Measurements from ENCODE around the gene TAGAP. TPM values are rescaled to one million over a fixed set of nuclear protein-coding genes. Genes with fewer than 3 reads are reported as not detected.

TAGAP gene
- polyA plus RNA-seq, 1 donor (not counting 4 experiments of a cell fraction or from before 2014, with no cell fraction given) = 0.08 TPM

DNA sequence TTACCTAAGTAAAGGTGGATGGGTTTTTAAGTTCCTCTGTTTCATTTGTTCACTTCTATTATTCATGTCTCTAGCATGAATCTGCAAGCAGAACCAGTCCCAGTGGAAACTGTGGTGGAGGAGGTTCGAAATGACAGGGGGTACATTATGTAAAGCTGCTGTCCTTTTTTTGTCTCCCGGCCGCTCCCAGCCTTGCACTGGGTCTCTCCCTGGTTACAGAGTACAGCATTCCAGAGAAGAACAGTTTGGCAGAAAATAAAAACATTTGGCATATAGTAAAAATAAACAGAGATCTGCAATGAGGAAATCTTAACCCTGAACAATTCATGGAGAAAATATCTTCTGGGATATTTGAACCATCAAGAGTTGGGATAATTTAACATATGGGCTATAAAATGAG lies 34.6 kb upstream of the TAGAP start:
- Histone ChIP-seq H3K4me2 (ENCODE audit: control insufficient read depth, extremely low read depth, insufficient read depth, low read depth, low read length) (no peak overlapping the region), H3K79me2 (ENCODE audit: control insufficient read depth, insufficient read depth, low read length) (no peaks in the 10 kb centered on the region), H3K27ac (ENCODE audit: control insufficient read depth, insufficient read depth, low read length) (no peak overlapping the region), H4K20me1 (ENCODE audit: control insufficient read depth, extremely low read depth, insufficient read depth, low read length) (no peaks in the 10 kb centered on the region), H3K27me3 (ENCODE audit: control insufficient read depth, extremely low read depth, insufficient read depth, low read length) (peaks cover 3% of the 10 kb centered on the region), H3K9me3 (ENCODE audit: control insufficient read depth, low read depth, low read length) (no peaks in the 10 kb centered on the region), H3K36me3 (ENCODE audit: control insufficient read depth in 2 of 2, extremely low read depth in 1 of 2, insufficient read depth in 2 of 2, low read length in 2 of 2) (no peaks in the 10 kb centered on the region), H2AFZ (ENCODE audit: control insufficient read depth, low read length) (no peak overlapping the region), H3K4me3 (ENCODE audit: control insufficient read depth in 2 of 3, extremely low read depth in 1 of 3, insufficient read depth in 2 of 3, low read depth in 1 of 3, low read length in 3 of 3) (no peak overlapping the region), H3K9me1 (ENCODE audit: control insufficient read depth, extremely low read depth, insufficient read depth, low read length) (no peaks in the 10 kb centered on the region), H3K9ac (ENCODE audit: control insufficient read depth, extremely low read depth, insufficient read depth, low read length) (no peak overlapping the region), H3K4me1 (ENCODE audit: control insufficient read depth, extremely low read depth, insufficient read depth, low read length) (no peaks in the 10 kb centered on the region)
- dilution Hi-C loops (cut with MboI; ENCODE audit: extremely low pct_ligation_motif_present, low sequenced_read_pairs) = no loop called here
- FAIRE-seq = no peak
- TF ChIP-seq, protein P1, sequence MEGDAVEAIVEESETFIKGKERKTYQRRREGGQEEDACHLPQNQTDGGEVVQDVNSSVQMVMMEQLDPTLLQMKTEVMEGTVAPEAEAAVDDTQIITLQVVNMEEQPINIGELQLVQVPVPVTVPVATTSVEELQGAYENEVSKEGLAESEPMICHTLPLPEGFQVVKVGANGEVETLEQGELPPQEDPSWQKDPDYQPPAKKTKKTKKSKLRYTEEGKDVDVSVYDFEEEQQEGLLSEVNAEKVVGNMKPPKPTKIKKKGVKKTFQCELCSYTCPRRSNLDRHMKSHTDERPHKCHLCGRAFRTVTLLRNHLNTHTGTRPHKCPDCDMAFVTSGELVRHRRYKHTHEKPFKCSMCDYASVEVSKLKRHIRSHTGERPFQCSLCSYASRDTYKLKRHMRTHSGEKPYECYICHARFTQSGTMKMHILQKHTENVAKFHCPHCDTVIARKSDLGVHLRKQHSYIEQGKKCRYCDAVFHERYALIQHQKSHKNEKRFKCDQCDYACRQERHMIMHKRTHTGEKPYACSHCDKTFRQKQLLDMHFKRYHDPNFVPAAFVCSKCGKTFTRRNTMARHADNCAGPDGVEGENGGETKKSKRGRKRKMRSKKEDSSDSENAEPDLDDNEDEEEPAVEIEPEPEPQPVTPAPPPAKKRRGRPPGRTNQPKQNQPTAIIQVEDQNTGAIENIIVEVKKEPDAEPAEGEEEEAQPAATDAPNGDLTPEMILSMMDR (optimal IDR thresholded peaks at IDR 0.05 in 1 of 3, IDR thresholded peaks at IDR 0.05 in 1 of 3, conservative IDR thresholded peaks at IDR 0.05 in 1 of 3; ENCODE audit: extremely low read depth in 1 of 3, insufficient read depth in 2 of 3, low read length in 3 of 3) = no peak
- TF ChIP-seq EZH2 (IDR thresholded peaks at IDR 0.05; ENCODE audit: low read length) = no peak
- DNase-seq (ENCODE audit: low read depth, low spot score) = no peak

DNA sequence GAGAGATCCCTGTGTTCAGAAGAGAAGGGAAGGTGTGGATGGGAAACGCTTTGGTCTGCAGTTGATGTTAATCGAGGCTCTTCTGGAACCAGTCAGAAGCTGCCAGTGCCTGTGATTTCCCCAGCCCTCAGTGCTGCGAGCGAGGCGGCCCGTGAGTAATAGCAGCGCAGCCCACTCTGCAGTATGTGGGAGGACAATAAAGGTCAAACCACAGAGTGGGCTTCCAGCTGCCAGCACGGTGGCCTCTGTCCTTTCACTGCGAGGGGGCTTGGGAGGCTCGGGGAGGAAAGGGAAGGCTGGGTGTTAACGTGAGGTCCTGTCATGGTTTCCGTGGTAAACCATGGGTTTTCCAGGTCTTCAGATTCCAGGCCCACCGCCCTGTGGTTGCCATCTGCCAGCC lies 32.3 kb upstream of the TAGAP start:
- Histone ChIP-seq H3K9me1 (ENCODE audit: control insufficient read depth, extremely low read depth, insufficient read depth, low read length) (no peaks in the 10 kb centered on the region), H4K20me1 (ENCODE audit: control insufficient read depth, extremely low read depth, insufficient read depth, low read length) (no peaks in the 10 kb centered on the region), H3K79me2 (ENCODE audit: control insufficient read depth, insufficient read depth, low read length) (no peaks in the 10 kb centered on the region), H2AFZ (ENCODE audit: control insufficient read depth, low read length) (no peak overlapping the region), H3K36me3 (ENCODE audit: control insufficient read depth in 2 of 2, extremely low read depth in 1 of 2, insufficient read depth in 2 of 2, low read length in 2 of 2) (no peaks in the 10 kb centered on the region), H3K9me3 (ENCODE audit: control insufficient read depth, low read depth, low read length) (no peaks in the 10 kb centered on the region), H3K4me2 (ENCODE audit: control insufficient read depth, extremely low read depth, insufficient read depth, low read depth, low read length) (no peak overlapping the region), H3K4me3 (ENCODE audit: control insufficient read depth in 2 of 3, extremely low read depth in 1 of 3, insufficient read depth in 2 of 3, low read depth in 1 of 3, low read length in 3 of 3) (no peak overlapping the region), H3K27ac (ENCODE audit: control insufficient read depth, insufficient read depth, low read length) (no peak overlapping the region), H3K4me1 (ENCODE audit: control insufficient read depth, extremely low read depth, insufficient read depth, low read length) (no peaks in the 10 kb centered on the region), H3K9ac (ENCODE audit: control insufficient read depth, extremely low read depth, insufficient read depth, low read length) (no peak overlapping the region), H3K27me3 (ENCODE audit: control insufficient read depth, extremely low read depth, insufficient read depth, low read length) (peaks cover 6% of the 10 kb centered on the region)
- no peak for DNase-seq (ENCODE audit: low read depth, low spot score)
- FAIRE-seq = no peak
- no peak for TF ChIP-seq EZH2 (IDR thresholded peaks at IDR 0.05; ENCODE audit: low read length)
- TF ChIP-seq, protein P1 (optimal IDR thresholded peaks at IDR 0.05 in 1 of 3, IDR thresholded peaks at IDR 0.05 in 1 of 3, conservative IDR thresholded peaks at IDR 0.05 in 1 of 3; ENCODE audit: extremely low read depth in 1 of 3, insufficient read depth in 2 of 3, low read length in 3 of 3) = no peak
- dilution Hi-C loops (cut with MboI; ENCODE audit: extremely low pct_ligation_motif_present, low sequenced_read_pairs) = no loop called here

Measured in keratinocyte (primary cell).